K562 (cell line): ENCODE measurements around the gene SLC37A2.

Source experiments
- ATF7 ChIP-seq: fragments of 450-650 bp; IDR thresholded peaks from 2 replicates; pipeline ENCODE4 v1.7.1; 2014; ENCODE audit warnings: mild to moderate bottlenecking, moderate library complexity
- SP1 ChIP-seq: sonication (generic); formaldehyde crosslinking; IDR thresholded peaks from 2 replicates; pipeline ENCODE4 v1.8.1; 2022; ENCODE audit warnings: mild to moderate bottlenecking, missing genetic modification reagents
- TCF3 ChIP-seq: sonication (generic); formaldehyde crosslinking; IDR thresholded peaks from 2 replicates; pipeline ENCODE4 v1.4.0; 2020; ENCODE audit warnings: mild to moderate bottlenecking, missing genetic modification reagents
- TF ChIP-seq, protein P1 (sequence below): fragments of 450-650 bp; formaldehyde crosslinking; IDR thresholded peaks from 2 replicates; pipeline ENCODE4 v1.4.0; 2022; ENCODE audit warnings: missing genetic modification characterization
- TF ChIP-seq, protein P2 (sequence below), 2 experiments: fragments of 450-650 bp in 1 of 2; sonication (generic) in 1 of 2; formaldehyde crosslinking in 1 of 2; IDR thresholded peaks in 1 of 2; conservative IDR thresholded peaks in 1 of 2; 2 replicates each; pipeline versions ENCODE4 v1.6.1 to v1.8.1; 2016 to 2023; ENCODE audit warnings: mild to moderate bottlenecking in 2 of 2, moderate library complexity in 2 of 2, inconsistent platforms in 1 of 2, missing genetic modification reagents in 1 of 2

DNA sequence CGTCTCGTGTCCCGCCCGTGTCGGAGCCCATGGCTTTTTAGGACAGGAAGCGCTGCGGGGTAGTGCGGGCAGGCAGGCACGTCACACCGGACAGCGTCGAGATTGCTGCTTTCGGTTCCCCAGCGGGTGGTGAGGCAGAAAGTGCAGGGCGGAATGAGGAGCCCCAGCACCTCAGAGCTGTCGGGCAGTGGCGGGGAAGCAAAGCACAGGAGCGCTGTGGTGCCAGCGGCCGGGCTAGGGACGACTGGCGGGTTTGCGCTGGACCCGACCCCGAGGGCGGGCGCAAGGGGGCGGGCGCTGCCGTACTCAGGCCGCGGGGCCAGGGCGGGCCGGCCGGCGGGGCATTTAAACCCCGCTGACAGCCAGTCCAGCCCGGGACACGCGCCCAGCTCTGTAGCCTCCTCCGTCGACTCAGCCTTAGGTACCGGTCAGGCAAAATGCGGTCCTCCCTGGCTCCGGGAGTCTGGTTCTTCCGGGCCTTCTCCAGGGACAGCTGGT lies at the start of gene SLC37A2:
- TF ChIP-seq ATF7: no peak
- TF ChIP-seq, protein P1, sequence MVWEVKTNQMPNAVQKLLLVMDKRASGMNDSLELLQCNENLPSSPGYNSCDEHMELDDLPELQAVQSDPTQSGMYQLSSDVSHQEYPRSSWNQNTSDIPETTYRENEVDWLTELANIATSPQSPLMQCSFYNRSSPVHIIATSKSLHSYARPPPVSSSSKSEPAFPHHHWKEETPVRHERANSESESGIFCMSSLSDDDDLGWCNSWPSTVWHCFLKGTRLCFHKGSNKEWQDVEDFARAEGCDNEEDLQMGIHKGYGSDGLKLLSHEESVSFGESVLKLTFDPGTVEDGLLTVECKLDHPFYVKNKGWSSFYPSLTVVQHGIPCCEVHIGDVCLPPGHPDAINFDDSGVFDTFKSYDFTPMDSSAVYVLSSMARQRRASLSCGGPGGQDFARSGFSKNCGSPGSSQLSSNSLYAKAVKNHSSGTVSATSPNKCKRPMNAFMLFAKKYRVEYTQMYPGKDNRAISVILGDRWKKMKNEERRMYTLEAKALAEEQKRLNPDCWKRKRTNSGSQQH (CRISPR knock-in tag): no peak
- TF ChIP-seq, protein P2, sequence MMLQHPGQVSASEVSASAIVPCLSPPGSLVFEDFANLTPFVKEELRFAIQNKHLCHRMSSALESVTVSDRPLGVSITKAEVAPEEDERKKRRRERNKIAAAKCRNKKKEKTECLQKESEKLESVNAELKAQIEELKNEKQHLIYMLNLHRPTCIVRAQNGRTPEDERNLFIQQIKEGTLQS (IDR thresholded peaks at IDR 0.05): no peak
- TF ChIP-seq, protein P2 (CRISPR knock-in tag; conservative IDR thresholded peaks at IDR 0.05): no peak
- TF ChIP-seq TCF3 (CRISPR knock-in tag): no peak
- no peak for TF ChIP-seq SP1
